A549 treated with Hydrocortisone at 1 μM for 4 hours (cell line): Measurements from ENCODE around the gene PRM2. TPM values are rescaled to one million over a fixed set of nuclear protein-coding genes. Genes with fewer than 3 reads are reported as not detected.

Source experiments
- total RNA-seq: library from RNA; stranded (reverse); fragments of 200-300 nt; extraction: Qiagen RNA extraction; gene quantifications from 5 replicates; pipeline ENCODE4 v1.2.3, GENCODE V29; 2022

PRM2 gene
- total RNA-seq: not detected in 5 replicates

DNA sequence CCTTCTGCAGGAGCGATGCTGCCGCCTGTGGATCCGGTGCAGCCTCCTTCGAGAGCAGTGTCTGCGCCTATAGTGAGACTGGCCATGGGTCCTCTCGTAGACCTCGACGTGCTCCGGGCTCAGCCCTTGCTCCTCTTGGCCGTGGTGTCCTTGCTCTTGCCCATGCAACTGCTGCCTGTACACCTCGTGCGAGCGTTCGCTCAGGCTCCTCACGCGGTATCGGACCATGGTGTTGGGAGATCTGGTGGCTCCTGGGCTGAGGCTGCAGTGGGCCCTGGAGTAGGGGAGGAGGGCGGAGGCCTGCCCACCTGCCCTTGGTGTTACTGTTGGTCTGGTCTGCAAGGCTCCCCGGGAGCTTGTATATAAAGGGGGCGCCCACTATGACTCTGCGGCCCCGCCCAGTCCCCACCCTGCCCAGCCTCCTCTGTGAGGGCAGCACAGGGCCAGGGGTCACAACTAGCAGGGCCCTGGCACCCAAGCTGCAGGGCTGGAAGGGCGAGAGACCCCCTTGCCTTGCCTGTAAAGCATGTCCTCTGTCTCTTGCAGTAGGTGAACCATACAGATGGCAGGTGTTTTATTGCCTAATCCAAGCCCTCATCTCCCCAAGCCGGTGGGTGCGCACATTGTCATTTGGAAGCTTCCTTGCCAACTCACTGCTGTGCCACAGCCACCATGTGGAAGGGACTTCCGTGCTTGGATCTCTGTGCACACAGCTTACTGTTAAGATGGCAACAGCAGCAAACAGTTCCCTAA, at the start of gene PRM2:
Gene PRM2, minus strand, starts transcription at position 338 of the 753 bp plus-strand sequence. Its CDS starts 110 bp downstream, at position 228.

GRCh38 chr16:11280616-11281522, 4.6 kb upstream of the PRM2 start, which contains the start of gene PRM1:
Gene PRM1 (minus strand): TSS chr16:11281330. CDS start chr16:11281238, 92 bp downstream.

GRCh38 chr16:11272921-11273720, 3.2 kb downstream of the PRM2 start, which contains the start of gene PRM3:
Gene PRM3 (minus strand): TSS chr16:11273629. CDS start chr16:11273595, 34 bp downstream.

GRCh38 chr16:11268921-11269375, 7.3 kb downstream of the PRM2 start, which contains the start of gene TNP2:
Gene TNP2 (minus strand): TSS chr16:11269325. CDS start chr16:11269262, 63 bp downstream.

DNA sequence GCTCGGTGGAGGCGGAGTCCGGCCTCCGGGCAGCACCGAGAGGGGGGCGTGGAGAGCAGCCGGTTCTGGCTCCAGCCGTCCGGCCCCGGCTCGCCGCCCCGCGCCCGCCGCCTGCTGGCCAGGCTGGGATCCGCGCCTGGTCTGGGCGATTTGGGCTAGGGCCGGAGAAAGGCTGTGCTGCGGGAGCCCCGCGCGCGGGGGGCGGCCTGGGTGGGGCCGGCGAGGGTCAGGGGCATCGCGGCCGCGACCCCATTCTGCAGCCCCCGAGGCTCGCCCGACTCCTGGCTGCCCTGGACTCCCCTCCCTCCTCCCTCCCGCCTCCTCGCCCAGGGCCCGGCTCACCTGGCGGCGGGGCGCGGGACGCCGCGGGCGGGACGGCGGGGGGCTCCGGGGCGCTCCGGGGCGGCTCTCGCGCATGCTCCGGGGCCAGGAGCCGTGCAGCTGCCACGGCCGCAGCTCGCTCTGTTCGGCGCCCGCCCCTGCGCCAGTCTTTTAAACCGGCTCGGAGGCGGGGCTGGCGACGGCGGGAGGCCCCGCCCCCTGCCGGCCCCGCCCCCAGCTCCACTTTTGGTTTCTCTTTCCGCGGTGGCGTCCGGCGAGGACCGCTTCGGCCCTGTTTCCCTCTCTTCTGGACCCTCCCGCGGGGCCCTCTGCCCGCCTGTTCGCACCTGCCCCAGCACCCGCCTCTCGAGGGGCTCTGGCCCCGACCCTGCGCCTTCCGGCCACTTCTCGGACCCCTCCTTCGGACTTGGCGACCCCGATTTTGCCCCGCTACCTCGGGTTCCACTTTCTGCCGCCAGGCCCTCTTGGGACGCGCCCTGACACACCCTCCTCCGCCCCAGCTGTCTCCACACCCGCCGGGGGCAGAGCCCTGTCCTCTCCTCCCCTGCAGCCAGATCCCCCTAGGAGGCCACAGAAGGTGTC, 20.3 kb downstream of the PRM2 start, which contains the start of gene SOCS1:
Gene SOCS1, minus strand, starts transcription at position 468 of the 924 bp plus-strand sequence. CDS start 726 bp downstream, outside the sequence.

Other genes starting within 250 kb of the PRM2 start
- 4.5 to 14.7 TPM (median 9.8 TPM) in 5 replicates for gene SOCS1, start 20.3 kb downstream of the PRM2 start, total RNA-seq
- not detected in 5 replicates for gene TNP2, start 7.2 kb downstream of the PRM2 start, total RNA-seq
- not detected in 5 replicates for gene PRM3, start 2.9 kb downstream of the PRM2 start, total RNA-seq
- gene PRM1, start 4.8 kb upstream of the PRM2 start, total RNA-seq: not detected in 5 replicates
- gene RMI2, start 69.0 kb upstream of the PRM2 start, total RNA-seq: 26.4 to 36.1 TPM (median 32.2 TPM) in 5 replicates